SK-N-SH (cell line): ENCODE results near the gene FREY1. TPM values are rescaled to one million over a fixed set of nuclear protein-coding genes. Genes with fewer than 3 reads are reported as not detected.

Source experiments
- CTCF ChIA-PET: fragments of 300-600, 350-600 bp; formaldehyde crosslinking; extraction: SDS; loops from one replicate; lab custom pipeline; 2021; lab: Yijun Ruan, JAX
- POLR2A ChIA-PET: fragments of 350-600 bp; sonication (Branson Sonifier 250); formaldehyde crosslinking; extraction: SDS; loops from one replicate; lab custom pipeline; 2020; ENCODE audit warnings: antibody characterized with exemption, inconsistent platforms; lab: Yijun Ruan, JAX
- DNase-seq: peaks from one replicate; pipeline ENCODE4 v3.0.0; 2012
- H2AFZ ChIP-seq: fragments of 200-600 bp; sonication (generic); 2 replicates; pipeline ENCODE4 v1.8.1; 2016; ENCODE audit warnings: antibody characterized with exemption, mild to moderate bottlenecking, low read depth
- H3F3A ChIP-seq: fragments of 200-600 bp; sonication (generic); replicated peaks from 2 replicates; pipeline ENCODE3; 2016; ENCODE audit warnings: antibody characterized with exemption, mild to moderate bottlenecking; ENCODE audit not compliant: insufficient read depth
- H3K27ac ChIP-seq, 2 experiments: fragments of 200-500 bp in 1 of 2; fragments of 200-600 bp in 1 of 2; sonication (Bioruptor generic) in 1 of 2; sonication (generic), shearing (Covaris generic) in 1 of 2; 2 replicates each; pipeline versions ENCODE4 v1.5.1 to v1.6.1; 2014 to 2016; ENCODE audit warnings: low read depth in 2 of 2, inconsistent platforms in 1 of 2, low read length in 1 of 2, mild to moderate bottlenecking in 1 of 2, mixed read lengths in 1 of 2
- H3K27me3 ChIP-seq: fragments of 200-600 bp; sonication (generic), shearing (Covaris generic); 2 replicates; pipeline ENCODE4 v1.6.1; 2016; ENCODE audit warnings: mixed run types; ENCODE audit not compliant: insufficient read depth
- H3K36me3 ChIP-seq, 2 experiments: fragments of 200-500 bp in 1 of 2; fragments of 200-600 bp in 1 of 2; sonication (Bioruptor generic) in 1 of 2; sonication (generic) in 1 of 2; replicated peaks in 1 of 2; 2 replicates each; pipeline versions ENCODE3 to v1.5.1; 2014 to 2016; ENCODE audit warnings: low read length in 1 of 2, mild to moderate bottlenecking in 1 of 2; ENCODE audit not compliant: insufficient read depth in 2 of 2, control insufficient read depth in 1 of 2
- H3K4me1 ChIP-seq, 2 experiments: fragments of 200-500 bp in 1 of 2; fragments of 200-600 bp in 1 of 2; sonication (Bioruptor generic) in 1 of 2; sonication (generic), shearing (Covaris generic) in 1 of 2; 2 replicates each; pipeline versions ENCODE4 v1.5.1 to v1.6.1; 2014 to 2016; ENCODE audit warnings: low read depth in 1 of 2, low read length in 1 of 2, mixed run types in 1 of 2; ENCODE audit not compliant: insufficient read depth in 2 of 2, control insufficient read depth in 1 of 2
- H3K4me2 ChIP-seq: fragments of 200-600 bp; sonication (generic), shearing (Covaris generic); 2 replicates; pipeline ENCODE4 v1.6.1; 2017; ENCODE audit warnings: mixed run types
- H3K4me3 ChIP-seq, 2 experiments: fragments of 200-500 bp in 1 of 2; fragments of 200-600 bp in 1 of 2; sonication (Bioruptor generic) in 1 of 2; sonication (generic), shearing (Covaris generic) in 1 of 2; 2 replicates each; pipeline versions ENCODE4 v1.5.1 to v1.8.1; 2014 to 2016; ENCODE audit warnings: low read depth in 2 of 2, inconsistent platforms in 1 of 2, low read length in 1 of 2, mild to moderate bottlenecking in 1 of 2, mixed read lengths in 1 of 2, moderate library complexity in 1 of 2
- H3K79me2 ChIP-seq: fragments of 200-600 bp; sonication (generic); 2 replicates; pipeline ENCODE4 v1.8.1; 2017; ENCODE audit warnings: mild to moderate bottlenecking; ENCODE audit not compliant: insufficient read depth
- H3K9ac ChIP-seq: fragments of 200-600 bp; sonication (generic); 2 replicates; pipeline ENCODE4 v1.6.1; 2017; ENCODE audit warnings: mixed run types
- H3K9me2 ChIP-seq: fragments of 200-600 bp; sonication (generic); 2 replicates; pipeline ENCODE4 v1.6.1; 2017; ENCODE audit warnings: mixed run types
- H3K9me3 ChIP-seq: fragments of 200-600 bp; sonication (generic); 2 replicates; pipeline ENCODE4 v1.6.1; 2017; ENCODE audit warnings: mixed run types, mild to moderate bottlenecking, moderate library complexity
- H4K20me1 ChIP-seq: fragments of 200-600 bp; sonication (generic); 2 replicates; pipeline ENCODE4 v1.6.1; 2017; ENCODE audit warnings: mild to moderate bottlenecking, mixed run types; ENCODE audit not compliant: insufficient read depth
- CTCF ChIP-seq: fragments of 200-600 bp; sonication (generic); IDR thresholded peaks from 2 replicates; pipeline ENCODE4 v1.6.1; 2017; ENCODE audit warnings: antibody characterized with exemption, mild to moderate bottlenecking, moderate library complexity
- FOXJ3 ChIP-seq: sonication (generic); formaldehyde crosslinking; IDR thresholded peaks from 2 replicates; pipeline ENCODE4 v1.5.1; 2020; ENCODE audit warnings: mild to moderate bottlenecking, missing genetic modification reagents
- FOXM1 ChIP-seq: IDR thresholded peaks from 2 replicates; pipeline ENCODE4 v1.4.0; 2012; ENCODE audit warnings: low read depth, mild to moderate bottlenecking
- MXI1 ChIP-seq: IDR thresholded peaks from 2 replicates; pipeline ENCODE4 v1.6.1; 2012; ENCODE audit warnings: mild to moderate bottlenecking, low read depth, low read length, improper control_type of control experiment
- NRF1 ChIP-seq: IDR thresholded peaks from 2 replicates; pipeline ENCODE4 v1.6.1; 2012; ENCODE audit warnings: low read depth, mild to moderate bottlenecking, low read length
- PBX3 ChIP-seq: IDR thresholded peaks from 2 replicates; pipeline ENCODE4; 2012
- POLR2AphosphoS5 ChIP-seq: IDR thresholded peaks from 2 replicates; pipeline ENCODE4 v1.6.1; 2012; ENCODE audit warnings: low read depth, low read length
- RAD21 ChIP-seq: IDR thresholded peaks from 2 replicates; pipeline ENCODE4 v1.6.1; 2012; ENCODE audit warnings: mild to moderate bottlenecking, low read length
- REST ChIP-seq: IDR thresholded peaks from 2 replicates; pipeline ENCODE4 v1.6.1; 2012; ENCODE audit warnings: mild to moderate bottlenecking, low read depth, low read length, moderate library complexity
- RXRA ChIP-seq: IDR thresholded peaks from 2 replicates; pipeline ENCODE4 v1.4.0; 2012; ENCODE audit warnings: low read depth, mild to moderate bottlenecking, borderline replicate concordance
- SIN3A ChIP-seq: IDR thresholded peaks from 2 replicates; pipeline ENCODE4 v1.6.1; 2012; ENCODE audit warnings: low read depth, mild to moderate bottlenecking, low read length, moderate library complexity, borderline replicate concordance
- TAF1 ChIP-seq: IDR thresholded peaks from 2 replicates; pipeline ENCODE4 v1.6.1; 2012; ENCODE audit warnings: low read depth, mild to moderate bottlenecking, low read length, moderate library complexity, borderline replicate concordance
- whole genome bisulfite sequencing: methylation state at CpG from one replicate; pipeline ENCODE4 v1.1.6; 2017; ENCODE audit warnings: low lambda C conversion rate; 5-methylcytosine and 5-hydroxymethylcytosine counted together
- polyA plus RNA-seq, 3 experiments: library from polyadenylated mRNA; depleted of rRNA; stranded (reverse); fragments of >200 nt; gene quantifications; 2 replicates each; pipeline ENCODE4 v1.2.3, GENCODE V29; 2012

The FREY1 gene
- polyA plus RNA-seq, 1 of the 3 experiments (the other 2 are of a cell fraction), result 0.30 TPM

- TF ChIP-seq RXRA, result no peak
- TF ChIP-seq FOXJ3 (CRISPR knock-in tag), result no peak
- no peak for TF ChIP-seq NRF1
- no peak for TF ChIP-seq MXI1
- no peak for TF ChIP-seq TAF1
- TF ChIP-seq CTCF, result no peak
- TF ChIP-seq SIN3A, result no peak
- no peak for TF ChIP-seq FOXM1
- TF ChIP-seq REST, result no peak
- TF ChIP-seq PBX3, result no peak
- no peak for TF ChIP-seq RAD21
- TF ChIP-seq POLR2AphosphoS5, result no peak
These were observed 30.7 kb downstream of the FREY1 start for GRCh38 chr11:45876401-45876800.

More at GRCh38 chr11:45876401-45876800, 30.7 kb downstream of the FREY1 start:
- H3K36me3 ChIP-seq, result peaks cover 22 to 35% of the 10 kb centered on the region in 2 experiments
- no peak overlapping the region for H2AFZ ChIP-seq
- 75% methylated on average over 6 of the region's 6 CpGs for WGBS
- H3K27me3 ChIP-seq, result no peaks in the 10 kb centered on the region
- ChIA-PET POLR2A (no interaction called here), CTCF (interaction anchor here (0.6 to 1.7 kb wide), 6 partner anchors 31 to 185 kb away, joined by 3 to 6 read pairs (median 4); no protein-coding TSS in a partner anchor)
- no peak overlapping the region for H3K9ac ChIP-seq
- no peak for DNase-seq
- no peak overlapping the region for H3K4me3 ChIP-seq
- no peak overlapping the region for H3K27ac ChIP-seq
- H3K4me1 ChIP-seq, result peaks cover 30 to 40% of the 10 kb centered on the region in 2 experiments
- H3F3A ChIP-seq, result peaks cover 35% of the 10 kb centered on the region
- no peaks in the 10 kb centered on the region for H3K9me3 ChIP-seq
- no peak overlapping the region for H3K4me2 ChIP-seq
- H3K79me2 ChIP-seq, result no peaks in the 10 kb centered on the region
- peaks cover 9% of the 10 kb centered on the region for H4K20me1 ChIP-seq
- H3K9me2 ChIP-seq, result no peaks in the 10 kb centered on the region
